SK-N-SH treated with all-trans-retinoic acid at 6 μM for 48 hours (cell line): ENCODE data around the gene HAPLN3.

Experiments used
- ATAC-seq: fragments of 200-7000 bp; cut with Tn5 transposase; 3 replicates; pipeline ENCODE4 v1.9.1; 2020; ENCODE audit warnings: mild to moderate bottlenecking, moderate library complexity
- CREB5 ChIP-seq: fragments of 250-450 bp; sonication (Bioruptor Pico); IDR thresholded peaks from 2 replicates; pipeline ENCODE4 v1.5.1; 2020; ENCODE audit warnings: low read depth, mild to moderate bottlenecking, moderate library complexity
- CSDC2 ChIP-seq: fragments of 250-450 bp; sonication (Bioruptor Pico); IDR thresholded peaks from 2 replicates; pipeline ENCODE4 v1.5.0; 2020; ENCODE audit warnings: mild to moderate bottlenecking, moderate library complexity
- CSRNP3 ChIP-seq: fragments of 250-450 bp; sonication (Bioruptor Pico); IDR thresholded peaks from 2 replicates; pipeline ENCODE4 v1.5.1; 2021; ENCODE audit warnings: mild to moderate bottlenecking, moderate library complexity
- ESRRG ChIP-seq: fragments of 250-450 bp; sonication (Bioruptor Pico); IDR thresholded peaks from 2 replicates; pipeline ENCODE4 v1.6.1; 2021; ENCODE audit warnings: mild to moderate bottlenecking
- GLIS3 ChIP-seq: fragments of 250-450 bp; sonication (Bioruptor Pico); IDR thresholded peaks from 2 replicates; pipeline ENCODE4 v1.5.0; 2020; ENCODE audit warnings: mild to moderate bottlenecking, moderate library complexity
- ISL1 ChIP-seq: fragments of 250-450 bp; sonication (Bioruptor Pico); IDR thresholded peaks from 2 replicates; pipeline ENCODE4 v2.1.2; 2022; ENCODE audit warnings: mild to moderate bottlenecking, moderate library complexity
- PATZ1 ChIP-seq: fragments of 250-450 bp; sonication (Bioruptor Pico); IDR thresholded peaks from 2 replicates; pipeline ENCODE4 v1.8.0; 2020; ENCODE audit warnings: mild to moderate bottlenecking, moderate library complexity, borderline replicate concordance
- POU6F1 ChIP-seq: fragments of 250-450 bp; sonication (Bioruptor Pico); IDR thresholded peaks from 2 replicates; pipeline ENCODE4 v1.8.0; 2021; ENCODE audit warnings: low read depth, mild to moderate bottlenecking, moderate library complexity, borderline replicate concordance
- PPARA ChIP-seq: fragments of 250-450 bp; sonication (Bioruptor Pico); IDR thresholded peaks from 2 replicates; pipeline ENCODE4 v1.5.0; 2020; ENCODE audit warnings: mild to moderate bottlenecking, borderline replicate concordance
- RARB ChIP-seq: fragments of 250-450 bp; sonication (Bioruptor Pico); IDR thresholded peaks from 2 replicates; pipeline ENCODE4 v1.8.0; 2021; ENCODE audit warnings: mild to moderate bottlenecking, moderate library complexity
- SNAI2 ChIP-seq: fragments of 250-450 bp; sonication (Bioruptor Pico); IDR thresholded peaks from 2 replicates; pipeline ENCODE4 v1.5.0; 2020; ENCODE audit warnings: mild to moderate bottlenecking, moderate library complexity
- TCF4 ChIP-seq: fragments of 250-450 bp; sonication (Bioruptor Pico); IDR thresholded peaks from 2 replicates; pipeline ENCODE4 v1.8.0; 2021; ENCODE audit warnings: mild to moderate bottlenecking, moderate library complexity, borderline replicate concordance
- TOX ChIP-seq: fragments of 250-450 bp; sonication (Bioruptor Pico); IDR thresholded peaks from 2 replicates; pipeline ENCODE4 v1.8.0; 2021; ENCODE audit warnings: mild to moderate bottlenecking, moderate library complexity, borderline replicate concordance
- TSHZ2 ChIP-seq: fragments of 250-450 bp; sonication (Bioruptor Pico); IDR thresholded peaks from 2 replicates; pipeline ENCODE4 v1.5.0; 2020; ENCODE audit warnings: mild to moderate bottlenecking, moderate library complexity
- ZC3H10 ChIP-seq: fragments of 250-450 bp; sonication (Bioruptor Pico); IDR thresholded peaks from 2 replicates; pipeline ENCODE4 v1.5.1; 2021; ENCODE audit warnings: mild to moderate bottlenecking, moderate library complexity
- ZFP30 ChIP-seq: fragments of 450-650 bp; formaldehyde crosslinking; IDR thresholded peaks from 2 replicates; pipeline ENCODE4 v1.5.0; 2022; ENCODE audit warnings: mild to moderate bottlenecking, moderate library complexity
- ZNF565 ChIP-seq: fragments of 450-650 bp; formaldehyde crosslinking; conservative IDR thresholded peaks from 2 replicates; pipeline ENCODE4 v1.5.0; 2020; ENCODE audit warnings: low read depth, mild to moderate bottlenecking, moderate library complexity
- ZNF70 ChIP-seq: fragments of 450-650 bp; formaldehyde crosslinking; IDR thresholded peaks from 2 replicates; pipeline ENCODE4 v1.5.0; 2020; ENCODE audit warnings: mild to moderate bottlenecking, moderate library complexity
- ZNF8 ChIP-seq: fragments of 450-650 bp; formaldehyde crosslinking; IDR thresholded peaks from 2 replicates; pipeline ENCODE4 v1.5.0; 2020; ENCODE audit warnings: mild to moderate bottlenecking, moderate library complexity

The HAPLN3 gene

GRCh38 chr15:88871313-88871712 lies 24.0 kb downstream of the HAPLN3 start:
- TF ChIP-seq PPARA (no peak), ZNF8 (CRISPR knock-in tag) (no peak), RARB (CRISPR knock-in tag) (no peak), PATZ1 (CRISPR knock-in tag) (no peak), TSHZ2 (no peak), GLIS3 (CRISPR knock-in tag) (no peak)
- ATAC-seq: no peak

- ATAC-seq: no peak
- TF ChIP-seq ZC3H10: no peak
- TF ChIP-seq ZNF70: no peak
- TF ChIP-seq RARB (CRISPR knock-in tag): no peak
- no peak for TF ChIP-seq TOX
- no peak for TF ChIP-seq TCF4 (CRISPR knock-in tag)
- no peak for TF ChIP-seq CSDC2 (CRISPR knock-in tag)
- TF ChIP-seq CREB5 (CRISPR knock-in tag): no peak
- no peak for TF ChIP-seq POU6F1 (CRISPR knock-in tag)
- no peak for TF ChIP-seq TSHZ2
- no peak for TF ChIP-seq CSRNP3 (CRISPR knock-in tag)
- no peak for TF ChIP-seq PATZ1 (CRISPR knock-in tag)
- TF ChIP-seq ZFP30 (CRISPR knock-in tag): no peak
- no peak for TF ChIP-seq ESRRG (CRISPR knock-in tag)
- TF ChIP-seq ISL1 (CRISPR knock-in tag): no peak
- no peak for TF ChIP-seq ZNF565
- TF ChIP-seq ZNF8 (CRISPR knock-in tag): no peak
- TF ChIP-seq SNAI2 (CRISPR knock-in tag): no peak
- no peak for TF ChIP-seq GLIS3 (CRISPR knock-in tag)
These were observed 29.0 kb downstream of the HAPLN3 start for GRCh38 chr15:88866295-88866881.
